Small intestine (tissue), 7 donors: ENCODE results near the gene ARL13B. TPM values are rescaled to one million over a fixed set of nuclear protein-coding genes. Genes with fewer than 3 reads are reported as not detected.

Experiments used
- DNase-seq, 2 donors: peaks; one replicate each; pipeline versions ENCODE4 v3.0.0 to v3.0.0-alpha.2; 2013
- FAIRE-seq: peaks from 2 replicates; lab custom pipeline; 2012; peaks lifted over from hg19 to GRCh38; lab: Jason Lieb, UNC
- H3K27ac ChIP-seq, 3 donors: one replicate each; pipeline ENCODE4 v1.5.1; 2013; ENCODE audit warnings: low read length in 2 of 3, mild to moderate bottlenecking in 2 of 3, control low read depth in 1 of 3, inconsistent platforms in 1 of 3, low read depth in 1 of 3, moderate library complexity in 1 of 3
- H3K27me3 ChIP-seq, 3 donors: one replicate each; pipeline ENCODE4 v1.6.1; 2013; ENCODE audit warnings: low read length in 3 of 3, inconsistent platforms in 1 of 3; ENCODE audit not compliant: control insufficient read depth in 3 of 3, insufficient read depth in 3 of 3
- H3K36me3 ChIP-seq, 3 donors: one replicate each; pipeline ENCODE4 v1.6.1; 2013; ENCODE audit warnings: low read length in 3 of 3, inconsistent platforms in 1 of 3, low read depth in 1 of 3, mild to moderate bottlenecking in 1 of 3, moderate library complexity in 1 of 3; ENCODE audit not compliant: control insufficient read depth in 3 of 3, insufficient read depth in 2 of 3
- H3K4me1 ChIP-seq, 3 donors: one replicate each; pipeline ENCODE4 v1.6.1; 2013; ENCODE audit warnings: low read length in 2 of 3, inconsistent platforms in 1 of 3, low read depth in 1 of 3, mild to moderate bottlenecking in 1 of 3, moderate library complexity in 1 of 3; ENCODE audit not compliant: control insufficient read depth in 3 of 3, insufficient read depth in 2 of 3
- H3K4me3 ChIP-seq, 3 donors: one replicate each; pipeline ENCODE4 v1.5.1; 2013; ENCODE audit warnings: low read length in 3 of 3, control low read depth in 1 of 3, inconsistent platforms in 1 of 3, low read depth in 1 of 3, mild to moderate bottlenecking in 1 of 3, moderate library complexity in 1 of 3
- H3K9me3 ChIP-seq, 2 donors: one replicate each; pipeline ENCODE4 v1.6.1; 2013; ENCODE audit warnings: low read depth in 1 of 2, low read length in 1 of 2; ENCODE audit not compliant: control insufficient read depth in 2 of 2, insufficient read depth in 1 of 2
- WGBS, 3 donors: extraction: QIAGEN DNeasy Blood & Tissue Kit; methylation state at CpG; one replicate each; pipeline ENCODE4 v1.1.7; 2013; 5-methylcytosine and 5-hydroxymethylcytosine counted together
- polyA plus RNA-seq, 4 donors: library from polyadenylated mRNA; stranded (reverse) in 3 of 4; unstranded in 1 of 4; fragments of 200-250 nt in 3 of 4; fragments of 120-200 nt in 1 of 4; gene quantifications; one replicate each; pipeline versions ENCODE4 v1.2.1 to v1.2.3, GENCODE V29; 2013
- donor health status: healthy with polysubstance abuse.
- donor health status: control.
- donor health status: control.
- donor health status: Bipolar disorder and iron deficiency.
- donor health status: healthy.

The ARL13B gene
- polyA plus RNA-seq, 4 donors, result 1.3 to 5.9 (median 2.7) TPM

DNA sequence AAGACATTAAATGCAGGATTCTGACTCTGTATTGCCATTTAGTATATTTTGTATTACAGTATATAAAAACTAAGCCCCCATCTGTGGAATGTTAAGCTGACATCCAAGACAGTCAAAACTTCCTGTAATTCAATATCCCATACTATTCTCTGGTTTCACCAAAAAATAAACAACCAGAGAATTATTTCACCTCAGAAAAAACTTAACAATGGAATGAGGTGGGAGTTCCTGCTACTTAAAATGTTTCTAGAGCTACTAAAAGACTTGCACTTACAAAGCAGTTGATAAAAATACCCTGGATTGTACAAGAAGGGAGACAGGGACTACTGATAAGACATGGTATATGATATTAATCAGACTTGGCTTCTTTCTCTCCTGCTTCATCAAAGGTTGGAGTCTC, 8.3 kb downstream of the ARL13B start:
- FAIRE-seq (no peak), DNase-seq (no peak)
- Histone ChIP-seq H3K27ac (no peak overlapping the region), H3K4me3 (no peak overlapping the region), H3K27me3 (no peaks in the 10 kb centered on the region), H3K9me3 (no peaks in the 10 kb centered on the region), H3K36me3 (no peaks in the 10 kb centered on the region), H3K4me1 (no peaks in the 10 kb centered on the region)

DNA sequence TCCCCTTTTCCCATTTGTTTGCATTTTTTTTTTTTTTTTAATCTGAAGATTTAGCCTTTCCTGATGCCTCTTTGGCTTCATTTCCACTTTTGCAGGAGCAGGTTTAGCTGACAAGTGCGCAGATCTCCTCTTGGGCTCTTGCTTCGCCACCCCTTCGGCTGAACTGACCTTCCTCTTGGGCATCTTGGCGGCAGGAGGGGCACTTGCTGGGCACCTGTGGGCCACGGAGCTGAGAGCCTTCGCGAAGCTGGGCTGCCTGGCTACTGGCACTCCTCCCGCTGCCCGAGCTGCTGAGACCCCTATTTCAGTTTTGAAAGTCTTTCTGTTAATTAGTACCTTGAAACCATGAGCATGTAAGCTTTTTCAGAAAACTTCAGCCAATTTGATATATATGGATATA, 8.8 kb downstream of the ARL13B start:
- FAIRE-seq, result no peak
- 92 to 95% (median 95%) methylated on average over 9 of the region's 9 CpGs for WGBS, 3 donors

DNA sequence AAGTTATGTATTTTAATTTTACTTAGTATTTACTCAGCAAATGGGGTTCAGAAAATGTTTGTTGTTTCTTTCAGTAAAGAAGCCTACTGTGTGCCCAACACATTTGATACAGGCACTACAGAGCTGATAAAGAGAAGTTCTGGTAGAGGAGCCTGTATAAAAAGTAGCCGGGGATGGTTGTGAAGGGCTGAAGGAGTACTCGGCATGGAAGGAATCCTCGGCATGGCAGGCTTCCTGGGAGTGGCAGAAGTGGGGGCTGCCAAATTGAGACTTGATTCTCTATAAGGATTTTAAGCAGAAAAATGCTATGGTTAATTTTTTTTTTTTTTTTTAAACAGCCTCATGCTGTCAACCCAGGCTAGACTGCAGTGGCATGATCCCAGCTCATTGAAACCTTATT, 9.3 kb downstream of the ARL13B start:
- no peaks in the 10 kb centered on the region for H3K36me3 ChIP-seq
- 89 to 99% (median 94%) methylated on average over 3 of the region's 3 CpGs for WGBS, 3 donors
- H3K27me3 ChIP-seq, result no peaks in the 10 kb centered on the region
- H3K4me3 ChIP-seq, result no peak overlapping the region
- H3K9me3 ChIP-seq, result no peaks in the 10 kb centered on the region
- no peak overlapping the region for H3K27ac ChIP-seq
- H3K4me1 ChIP-seq, result no peaks in the 10 kb centered on the region
- no peak for DNase-seq
- no peak for FAIRE-seq

More for the DNA sequence above, 8.8 kb downstream of the ARL13B start:
- Histone ChIP-seq H3K4me1 (no peaks in the 10 kb centered on the region), H3K27ac (no peak overlapping the region), H3K9me3 (no peaks in the 10 kb centered on the region), H3K36me3 (no peaks in the 10 kb centered on the region), H3K4me3 (no peak overlapping the region), H3K27me3 (no peaks in the 10 kb centered on the region)
- DNase-seq, result no peak

DNA sequence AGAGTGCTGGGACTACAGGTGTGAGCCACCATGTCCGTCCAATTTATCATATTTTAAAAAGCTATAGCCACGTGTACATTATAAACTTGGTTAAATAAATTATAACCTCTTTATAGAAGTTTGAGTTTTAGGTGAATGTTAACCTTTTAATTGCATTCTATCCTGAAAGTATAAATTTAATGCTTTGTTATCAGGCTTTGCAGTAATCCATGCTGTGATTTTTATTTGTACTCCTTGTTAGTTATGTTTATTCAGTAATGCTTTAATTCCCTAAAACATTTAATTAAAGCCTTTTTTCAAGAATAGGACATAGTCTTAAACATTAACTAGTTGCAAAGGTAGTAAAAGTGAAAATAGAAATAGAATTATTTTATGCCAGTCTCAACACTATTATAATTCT, 11.7 kb downstream of the ARL13B start:
- H3K27me3 ChIP-seq, result no peaks in the 10 kb centered on the region
- DNase-seq (no peak), FAIRE-seq (peak; percentile 23)
- no peak overlapping the region for H3K4me3 ChIP-seq
- no peaks in the 10 kb centered on the region for H3K36me3 ChIP-seq
- no peaks in the 10 kb centered on the region for H3K4me1 ChIP-seq
- no peaks in the 10 kb centered on the region for H3K9me3 ChIP-seq
- H3K27ac ChIP-seq, result no peak overlapping the region
- 72 to 79% (median 78%) methylated on average over 2 of the region's 2 CpGs for WGBS, 3 donors

DNA sequence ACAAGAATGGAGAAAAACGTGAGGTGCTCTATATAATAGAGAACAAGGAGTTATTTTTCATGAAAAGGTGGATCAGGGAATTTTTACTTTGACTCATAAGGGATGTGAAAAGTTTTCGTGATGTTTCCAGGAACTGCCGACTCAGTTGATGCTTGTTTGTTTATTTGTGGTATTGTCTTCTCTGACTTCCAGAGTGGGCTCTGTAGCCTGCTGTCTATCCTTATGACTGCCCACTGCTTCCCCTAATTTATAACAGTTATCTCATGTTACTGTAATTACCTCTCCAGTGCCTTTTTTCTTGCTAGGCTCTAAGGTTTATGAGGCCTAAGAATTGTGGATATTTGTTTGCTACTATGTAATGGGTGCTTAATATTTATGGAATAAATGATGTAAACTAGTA, 12.3 kb downstream of the ARL13B start:
- H3K4me3 ChIP-seq, result no peak overlapping the region
- DNase-seq (no peak), FAIRE-seq (no peak)
- WGBS, 3 donors, result 79 to 92% (median 82%) methylated on average over 3 of the region's 3 CpGs
- H3K4me1 ChIP-seq, result no peaks in the 10 kb centered on the region
- no peaks in the 10 kb centered on the region for H3K27me3 ChIP-seq
- H3K36me3 ChIP-seq, result no peaks in the 10 kb centered on the region
- H3K9me3 ChIP-seq, result no peaks in the 10 kb centered on the region
- no peak overlapping the region for H3K27ac ChIP-seq

DNA sequence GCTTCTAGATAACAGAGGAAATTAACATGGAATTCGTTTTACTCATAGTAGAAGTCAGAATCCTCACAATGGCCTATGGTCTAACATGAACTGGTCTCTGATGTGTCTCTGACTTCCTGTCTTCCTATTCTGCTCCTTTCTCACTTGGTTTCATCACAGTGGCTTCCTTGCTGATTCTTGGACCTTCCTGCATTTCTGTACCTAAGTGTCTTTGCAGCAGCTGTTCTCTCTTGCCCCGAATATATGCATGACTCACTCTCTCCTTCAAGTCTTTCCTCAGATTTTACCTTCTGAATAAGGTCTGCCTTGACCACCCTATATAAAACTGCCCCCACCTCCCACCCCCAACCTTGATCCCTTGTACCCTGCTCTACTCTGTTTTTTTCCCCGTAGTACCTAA, 14.1 kb downstream of the ARL13B start:
- DNase-seq (no peak), FAIRE-seq (no peak)
- Histone ChIP-seq H3K4me1 (no peaks in the 10 kb centered on the region), H3K36me3 (no peaks in the 10 kb centered on the region), H3K27me3 (no peaks in the 10 kb centered on the region), H3K4me3 (no peak overlapping the region), H3K27ac (no peak overlapping the region), H3K9me3 (no peaks in the 10 kb centered on the region)
- WGBS, 3 donors, result 78 to 84% (median 79%) methylated on average over 3 of the region's 3 CpGs

DNA sequence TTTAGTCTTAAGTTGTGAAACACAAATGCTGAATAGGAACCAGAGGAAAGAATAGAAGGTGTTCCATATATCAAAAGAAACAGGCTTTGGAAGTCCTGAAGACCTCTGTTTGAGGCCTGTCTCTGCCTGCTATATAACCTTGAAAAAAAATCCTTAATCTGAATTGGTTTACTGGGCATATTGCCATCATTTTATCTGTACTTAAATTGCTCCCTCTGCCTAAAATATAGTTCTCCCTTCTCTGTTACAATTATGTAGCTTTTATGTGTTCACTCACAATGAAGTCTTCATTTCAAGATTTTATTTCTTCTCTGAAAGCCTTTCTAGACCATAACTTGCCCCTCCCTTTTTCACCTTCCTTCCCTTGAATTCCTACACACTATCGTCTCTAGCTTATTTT, 21.2 kb downstream of the ARL13B start:
- DNase-seq (no peak), FAIRE-seq (no peak)
- Histone ChIP-seq H3K9me3 (no peaks in the 10 kb centered on the region), H3K4me3 (no peak overlapping the region), H3K27me3 (no peaks in the 10 kb centered on the region), H3K27ac (no peak overlapping the region), H3K36me3 (no peaks in the 10 kb centered on the region), H3K4me1 (no peaks in the 10 kb centered on the region)
- 42 to 70% (median 70%) methylated on average over 1 of the region's 1 CpG for WGBS, 3 donors

DNA sequence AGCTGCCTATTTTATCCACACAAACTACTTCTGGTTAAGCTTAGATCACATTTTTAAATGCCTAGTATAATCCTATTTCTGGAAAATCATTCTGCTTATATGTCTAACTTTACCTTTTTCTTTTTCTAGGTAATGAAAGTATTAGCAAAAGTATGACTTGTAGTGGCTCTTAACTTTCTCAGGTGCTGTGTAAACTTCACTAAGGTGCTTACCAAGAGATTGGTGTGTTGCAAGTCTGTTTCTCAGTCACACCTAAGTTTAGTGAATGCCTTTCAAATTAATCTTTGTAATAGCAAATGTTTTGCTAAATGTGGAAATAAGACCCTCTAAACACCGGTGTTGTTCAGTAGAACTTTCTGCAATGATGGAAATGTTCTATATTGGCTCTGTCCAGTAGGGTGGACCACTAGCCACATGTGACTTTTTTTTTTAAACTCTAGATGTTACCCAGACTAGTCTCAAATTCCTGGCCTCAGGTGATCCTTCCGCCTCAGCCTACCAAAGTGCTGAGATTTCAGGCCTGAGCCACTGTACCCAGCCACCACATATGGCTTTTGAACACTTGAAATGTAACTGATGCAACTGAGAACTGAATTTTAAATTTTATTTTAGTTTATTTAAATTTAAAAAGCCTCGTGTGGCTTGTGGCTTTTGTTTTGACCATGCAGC, 22.0 kb downstream of the ARL13B start:
- Histone ChIP-seq H3K36me3 (no peaks in the 10 kb centered on the region), H3K27ac (no peak overlapping the region), H3K27me3 (no peaks in the 10 kb centered on the region), H3K4me1 (no peaks in the 10 kb centered on the region), H3K4me3 (no peak overlapping the region), H3K9me3 (no peaks in the 10 kb centered on the region)
- no peak for DNase-seq
- no peak for FAIRE-seq
- WGBS, 3 donors, result 84 to 94% (median 88%) methylated on average over 3 of the region's 3 CpGs

DNA sequence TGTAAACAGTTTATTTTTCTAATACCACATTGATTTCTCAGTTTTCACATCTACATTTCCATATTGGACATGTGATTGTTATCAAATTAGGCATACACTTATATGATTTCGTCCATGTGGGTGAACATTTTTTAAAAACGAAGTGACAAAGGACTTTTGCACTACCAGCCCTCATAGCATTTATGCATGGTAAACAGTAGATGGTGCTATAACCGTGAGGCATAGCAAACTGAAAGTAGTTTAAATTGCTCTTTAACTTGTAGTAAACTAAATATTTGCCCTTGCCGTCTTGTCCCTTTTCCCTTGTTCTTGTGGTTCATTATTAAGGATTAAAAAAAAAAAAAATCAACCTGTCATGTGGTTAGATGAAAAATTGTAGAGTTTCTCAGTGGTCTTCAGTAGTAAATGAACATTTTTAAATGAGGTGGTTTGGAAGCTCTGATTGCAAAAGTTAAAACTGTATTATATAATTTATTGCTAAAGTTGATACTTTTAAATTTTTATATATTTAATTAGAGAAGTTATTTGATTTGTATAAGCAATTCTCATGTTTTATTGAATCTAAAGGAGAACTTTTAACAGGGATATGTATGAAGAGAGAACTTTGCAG, 24.5 kb downstream of the ARL13B start:
- FAIRE-seq, result peak; percentile 93
- Histone ChIP-seq H3K36me3 (no peaks in the 10 kb centered on the region), H3K4me1 (no peaks in the 10 kb centered on the region), H3K9me3 (no peaks in the 10 kb centered on the region), H3K27me3 (no peaks in the 10 kb centered on the region), H3K27ac (no peak overlapping the region), H3K4me3 (peak overlapping the region in 1 of 3 donors; percentile 1)
- 1 to 2% (median 1%) methylated on average over 4 of the region's 4 CpGs for WGBS, 3 donors
- DNase-seq, result peak; percentile 60 to 69
